Adrenal gland (tissue), 5 donors: ENCODE data around the gene SAMD4A.

Source experiments
- CTCF ChIP-seq, 6 experiments: fragments of 450-650 bp in 4 of 6; fragments of 200-600 bp in 2 of 6; sonication (generic) in 1 of 6; IDR thresholded peaks; 1 replicate in 5 of 6; 2 replicates in 1 of 6; pipeline versions ENCODE4 v1.5.1 to v1.8.0; 2016 to 2021; ENCODE audit warnings: antibody characterized with exemption in 6 of 6, mild to moderate bottlenecking in 2 of 6, moderate library complexity in 1 of 6
- POLR2A ChIP-seq, 2 donors: fragments of 450-650 bp; IDR thresholded peaks; one replicate each; pipeline ENCODE4 v1.6.1; 2017; ENCODE audit warnings: antibody characterized with exemption in 2 of 2, mild to moderate bottlenecking in 2 of 2, moderate library complexity in 1 of 2
- donor health status: DM: no; HTN: no; CAD: no.

DNA sequence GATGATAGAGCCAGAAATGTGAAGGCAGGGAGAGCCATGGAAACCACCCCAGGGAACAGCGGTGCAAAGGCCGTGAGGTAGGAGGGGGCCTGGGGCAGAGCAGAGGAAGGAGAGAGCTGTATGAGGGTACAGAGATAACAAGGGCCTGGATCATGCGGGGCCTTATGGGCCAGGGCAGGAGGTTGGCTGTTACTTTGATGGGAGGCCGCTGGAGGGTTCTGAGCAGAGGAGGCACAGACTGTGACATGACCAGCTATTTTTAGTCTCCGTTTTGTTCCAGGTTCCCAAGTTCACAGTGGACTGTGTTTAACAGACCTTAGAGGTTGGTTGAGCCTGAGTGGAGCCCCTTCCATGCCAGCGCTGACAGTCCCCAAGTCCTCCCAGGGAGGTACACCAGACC is 217.1 kb downstream of the SAMD4A start:
- TF ChIP-seq CTCF (IDR thresholded peaks at IDR 0.05) (no peak), POLR2A (IDR thresholded peaks at IDR 0.05) (no peak)
